Activated naive CD4-positive, alpha-beta T cell (primary cell): Measurements from ENCODE around the gene ROPN1B.

ENCODE experiments used
- DNase-seq, 4 experiments: peaks; one replicate each; lab custom pipeline; 2025; lab: John Stamatoyannopoulos, UW

The ROPN1B gene

GRCh38 chr3:126030455-126030854 is 61.5 kb downstream of the ROPN1B start:
- no peak for DNase-seq

DNA sequence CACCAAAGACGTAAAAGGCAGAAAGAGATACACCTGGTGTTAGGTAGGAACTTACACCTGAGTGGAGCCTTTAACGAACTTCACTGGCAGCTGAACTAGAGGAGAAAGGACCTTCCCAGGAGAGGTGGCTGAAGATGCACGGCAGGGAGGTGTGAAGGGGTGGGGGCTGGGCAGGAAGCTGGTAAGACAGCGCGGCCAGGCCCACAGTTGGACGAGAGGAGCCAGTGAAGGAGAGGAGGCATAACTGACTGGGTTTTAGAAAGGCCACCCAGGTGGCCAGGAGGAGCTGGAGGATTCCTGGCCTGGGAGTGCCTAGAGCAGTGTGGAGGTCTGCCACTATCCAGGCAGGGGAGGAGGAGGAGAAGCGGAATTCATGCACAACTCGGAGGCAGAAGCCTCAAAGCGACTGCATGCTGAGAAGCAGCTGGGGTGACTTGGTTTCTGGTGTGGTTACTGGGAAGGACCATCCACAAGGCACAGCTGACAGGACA is 63.0 kb downstream of the ROPN1B start:
- no peak for DNase-seq
